NCI-H446 (cell line): Measurements from ENCODE around the gene C1S.

Experiments used
- DNase-seq, 2 experiments: peaks; one replicate each; lab custom pipeline; 2025; lab: John Stamatoyannopoulos, UW

The C1S gene

GRCh38 chr12:7076493-7076892 is 16.0 kb downstream of the C1S start:
- no peak for DNase-seq

GRCh38 chr12:7078163-7078562 is 17.6 kb downstream of the C1S start:
- no peak for DNase-seq

- no peak for DNase-seq
These were observed 19.3 kb downstream of the C1S start for GRCh38 chr12:7079826-7080125.

- no peak for DNase-seq
These were observed 20.5 kb downstream of the C1S start for GRCh38 chr12:7081037-7081436.

GRCh38 chr12:7083125-7083524 is 22.6 kb downstream of the C1S start:
- DNase-seq: no peak

GRCh38 chr12:7089196-7089871 is 28.8 kb downstream of the C1S start:
- DNase-seq: no peak

GRCh38 chr12:7090222-7090998 is 29.9 kb downstream of the C1S start:
- no peak for DNase-seq

- no peak for DNase-seq
These were observed 30.7 kb downstream of the C1S start for GRCh38 chr12:7091171-7091570.

- DNase-seq: no peak
These were observed 31.2 kb downstream of the C1S start for GRCh38 chr12:7091660-7092228.

GRCh38 chr12:7092229-7092985 is 31.9 kb downstream of the C1S start, which contains the start of gene C1R:
C1R (minus strand) TSS chr12:7092445; CDS start chr12:7092388, 57 bp downstream.
- DNase-seq: peak; percentile 41 to 62

GRCh38 chr12:7092986-7093460 is 32.5 kb downstream of the C1S start:
- DNase-seq: no peak

GRCh38 chr12:7093486-7093885 is 33.0 kb downstream of the C1S start:
- no peak for DNase-seq

- DNase-seq: no peak
These were observed 33.4 kb downstream of the C1S start for GRCh38 chr12:7093892-7094291.

- no peak for DNase-seq
These were observed 35.8 kb downstream of the C1S start for GRCh38 chr12:7096006-7096932.

GRCh38 chr12:7096979-7097378 is 36.5 kb downstream of the C1S start:
- no peak for DNase-seq

- DNase-seq: no peak
These were observed 38.9 kb downstream of the C1S start for GRCh38 chr12:7099290-7099996.

- DNase-seq: no peak
These were observed 39.7 kb downstream of the C1S start for GRCh38 chr12:7100239-7100638.

- DNase-seq: no peak
These were observed 40.7 kb downstream of the C1S start for GRCh38 chr12:7101047-7101693.

GRCh38 chr12:7101694-7102131 is 41.2 kb downstream of the C1S start:
- no peak for DNase-seq

- no peak for DNase-seq
These were observed 42.1 kb downstream of the C1S start for GRCh38 chr12:7102582-7102981.
